ENCODE data around the gene CCDC88C.

DNA sequence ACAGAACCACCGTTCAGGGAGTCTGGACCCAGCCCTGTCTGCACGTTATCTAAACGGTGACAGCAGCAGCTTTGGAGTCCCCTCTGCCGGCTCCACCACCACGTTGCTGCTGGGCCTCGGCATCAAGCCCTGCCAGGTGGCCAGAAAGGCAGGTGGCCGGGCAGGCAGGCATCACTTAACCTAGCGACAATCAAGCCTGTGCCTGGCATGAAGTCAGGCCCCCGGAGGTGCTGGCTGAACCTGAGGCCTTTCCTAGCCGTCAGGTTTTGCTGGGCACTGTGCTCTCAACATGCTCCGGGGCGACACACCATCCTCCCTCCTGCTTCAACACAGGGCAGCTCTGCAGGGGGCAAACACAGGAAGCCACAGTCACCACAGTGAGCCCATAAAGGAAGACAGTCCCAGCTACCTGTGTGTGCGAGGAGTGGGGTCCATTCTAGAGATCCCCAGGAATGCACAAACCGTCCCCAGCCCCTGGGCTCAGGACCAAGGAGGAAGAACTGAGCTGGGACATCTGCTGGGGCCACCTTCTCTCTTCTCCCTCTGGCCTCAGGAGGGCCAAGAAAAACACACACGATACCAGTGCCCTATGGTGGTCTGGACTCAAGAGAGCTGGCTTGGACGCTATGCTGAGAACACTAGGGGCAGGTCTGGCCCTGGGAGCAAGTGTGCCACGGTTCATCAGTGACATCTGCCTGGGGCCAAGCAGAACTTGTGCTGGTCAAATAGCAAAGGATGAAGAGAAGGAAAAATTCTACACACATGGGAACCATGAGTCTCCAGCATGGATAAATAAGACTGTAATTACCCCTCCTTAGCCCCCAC, 44.7 kb downstream of the CCDC88C start:
- TF ChIP-seq, protein P1, sequence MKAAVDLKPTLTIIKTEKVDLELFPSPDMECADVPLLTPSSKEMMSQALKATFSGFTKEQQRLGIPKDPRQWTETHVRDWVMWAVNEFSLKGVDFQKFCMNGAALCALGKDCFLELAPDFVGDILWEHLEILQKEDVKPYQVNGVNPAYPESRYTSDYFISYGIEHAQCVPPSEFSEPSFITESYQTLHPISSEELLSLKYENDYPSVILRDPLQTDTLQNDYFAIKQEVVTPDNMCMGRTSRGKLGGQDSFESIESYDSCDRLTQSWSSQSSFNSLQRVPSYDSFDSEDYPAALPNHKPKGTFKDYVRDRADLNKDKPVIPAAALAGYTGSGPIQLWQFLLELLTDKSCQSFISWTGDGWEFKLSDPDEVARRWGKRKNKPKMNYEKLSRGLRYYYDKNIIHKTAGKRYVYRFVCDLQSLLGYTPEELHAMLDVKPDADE (IDR thresholded peaks at IDR 0.05) = no peak
- TF ChIP-seq, protein P2, sequence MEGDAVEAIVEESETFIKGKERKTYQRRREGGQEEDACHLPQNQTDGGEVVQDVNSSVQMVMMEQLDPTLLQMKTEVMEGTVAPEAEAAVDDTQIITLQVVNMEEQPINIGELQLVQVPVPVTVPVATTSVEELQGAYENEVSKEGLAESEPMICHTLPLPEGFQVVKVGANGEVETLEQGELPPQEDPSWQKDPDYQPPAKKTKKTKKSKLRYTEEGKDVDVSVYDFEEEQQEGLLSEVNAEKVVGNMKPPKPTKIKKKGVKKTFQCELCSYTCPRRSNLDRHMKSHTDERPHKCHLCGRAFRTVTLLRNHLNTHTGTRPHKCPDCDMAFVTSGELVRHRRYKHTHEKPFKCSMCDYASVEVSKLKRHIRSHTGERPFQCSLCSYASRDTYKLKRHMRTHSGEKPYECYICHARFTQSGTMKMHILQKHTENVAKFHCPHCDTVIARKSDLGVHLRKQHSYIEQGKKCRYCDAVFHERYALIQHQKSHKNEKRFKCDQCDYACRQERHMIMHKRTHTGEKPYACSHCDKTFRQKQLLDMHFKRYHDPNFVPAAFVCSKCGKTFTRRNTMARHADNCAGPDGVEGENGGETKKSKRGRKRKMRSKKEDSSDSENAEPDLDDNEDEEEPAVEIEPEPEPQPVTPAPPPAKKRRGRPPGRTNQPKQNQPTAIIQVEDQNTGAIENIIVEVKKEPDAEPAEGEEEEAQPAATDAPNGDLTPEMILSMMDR (conservative IDR thresholded peaks at IDR 0.05; ENCODE audit: low read depth in 2 of 2) = no peak
- no peak for TF ChIP-seq EZH2 (IDR thresholded peaks at IDR 0.05; ENCODE audit: low read depth, unreplicated experiment)
- TF ChIP-seq, protein P3, sequence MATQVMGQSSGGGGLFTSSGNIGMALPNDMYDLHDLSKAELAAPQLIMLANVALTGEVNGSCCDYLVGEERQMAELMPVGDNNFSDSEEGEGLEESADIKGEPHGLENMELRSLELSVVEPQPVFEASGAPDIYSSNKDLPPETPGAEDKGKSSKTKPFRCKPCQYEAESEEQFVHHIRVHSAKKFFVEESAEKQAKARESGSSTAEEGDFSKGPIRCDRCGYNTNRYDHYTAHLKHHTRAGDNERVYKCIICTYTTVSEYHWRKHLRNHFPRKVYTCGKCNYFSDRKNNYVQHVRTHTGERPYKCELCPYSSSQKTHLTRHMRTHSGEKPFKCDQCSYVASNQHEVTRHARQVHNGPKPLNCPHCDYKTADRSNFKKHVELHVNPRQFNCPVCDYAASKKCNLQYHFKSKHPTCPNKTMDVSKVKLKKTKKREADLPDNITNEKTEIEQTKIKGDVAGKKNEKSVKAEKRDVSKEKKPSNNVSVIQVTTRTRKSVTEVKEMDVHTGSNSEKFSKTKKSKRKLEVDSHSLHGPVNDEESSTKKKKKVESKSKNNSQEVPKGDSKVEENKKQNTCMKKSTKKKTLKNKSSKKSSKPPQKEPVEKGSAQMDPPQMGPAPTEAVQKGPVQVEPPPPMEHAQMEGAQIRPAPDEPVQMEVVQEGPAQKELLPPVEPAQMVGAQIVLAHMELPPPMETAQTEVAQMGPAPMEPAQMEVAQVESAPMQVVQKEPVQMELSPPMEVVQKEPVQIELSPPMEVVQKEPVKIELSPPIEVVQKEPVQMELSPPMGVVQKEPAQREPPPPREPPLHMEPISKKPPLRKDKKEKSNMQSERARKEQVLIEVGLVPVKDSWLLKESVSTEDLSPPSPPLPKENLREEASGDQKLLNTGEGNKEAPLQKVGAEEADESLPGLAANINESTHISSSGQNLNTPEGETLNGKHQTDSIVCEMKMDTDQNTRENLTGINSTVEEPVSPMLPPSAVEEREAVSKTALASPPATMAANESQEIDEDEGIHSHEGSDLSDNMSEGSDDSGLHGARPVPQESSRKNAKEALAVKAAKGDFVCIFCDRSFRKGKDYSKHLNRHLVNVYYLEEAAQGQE (IDR thresholded peaks at IDR 0.05; ENCODE audit: unreplicated experiment) = no peak
- TF ChIP-seq EZH2phosphoT487 (IDR thresholded peaks at IDR 0.05; ENCODE audit: unreplicated experiment) = no peak
- TF ChIP-seq POLR2AphosphoS5 (IDR thresholded peaks at IDR 0.05; ENCODE audit: low read depth) = no peak
